Ascending aorta (tissue), 2 donors: Measurements from ENCODE around the gene CUTA. TPM values are rescaled to one million over a fixed set of nuclear protein-coding genes. Genes with fewer than 3 reads are reported as not detected.

ENCODE experiments used
- DNase-seq, 2 donors: peaks; one replicate each; pipeline ENCODE4 v3.0.0-alpha.2; 2019; ENCODE audit warnings: low spot score in 2 of 2
- H3K27ac ChIP-seq, 2 donors: fragments of 200-600 bp; sonication (generic); one replicate each; pipeline ENCODE4 v1.5.1; 2016 to 2017; ENCODE audit warnings: mild to moderate bottlenecking in 1 of 2
- H3K27me3 ChIP-seq: fragments of 200-600 bp; sonication (generic); one replicate; pipeline ENCODE4 v1.5.1; 2017
- H3K36me3 ChIP-seq, 2 donors: fragments of 200-600 bp; sonication (generic); one replicate each; pipeline ENCODE4 v1.5.1; 2016
- H3K4me1 ChIP-seq, 2 donors: fragments of 200-600 bp; sonication (generic); one replicate each; pipeline ENCODE4 v1.5.1; 2016 to 2017; ENCODE audit warnings: mild to moderate bottlenecking in 1 of 2
- H3K4me3 ChIP-seq, 2 donors: fragments of 200-600 bp; sonication (generic); one replicate each; pipeline ENCODE4 v1.5.1; 2016 to 2017; ENCODE audit warnings: mild to moderate bottlenecking in 1 of 2
- H3K9me3 ChIP-seq, 2 donors: fragments of 200-600 bp; sonication (generic); one replicate each; pipeline ENCODE4 v1.5.1; 2016
- intact Hi-C: fragments of 100-400 bp; cut with DNase I; formaldehyde crosslinking; loops from one replicate; pipeline ENCODE4 v1.15.1; 2023
- total RNA-seq: library from RNA; depleted of rRNA; stranded (reverse); fragments of >200 nt; gene quantifications from one replicate; pipeline ENCODE4 v1.1.0, GENCODE V29; 2016
- TF ChIP-seq, protein P1 (sequence below), 3 experiments: fragments of 200-600 bp in 2 of 3; fragments of 450-650 bp in 1 of 3; sonication (generic) in 2 of 3; IDR thresholded peaks; one replicate each; pipeline ENCODE4 v1.5.1; 2016 to 2019; ENCODE audit warnings: antibody characterized with exemption in 3 of 3, mild to moderate bottlenecking in 1 of 3, moderate library complexity in 1 of 3

The CUTA gene
- total RNA-seq, 1 donor from 2014 or later, result 77.2 TPM

DNA sequence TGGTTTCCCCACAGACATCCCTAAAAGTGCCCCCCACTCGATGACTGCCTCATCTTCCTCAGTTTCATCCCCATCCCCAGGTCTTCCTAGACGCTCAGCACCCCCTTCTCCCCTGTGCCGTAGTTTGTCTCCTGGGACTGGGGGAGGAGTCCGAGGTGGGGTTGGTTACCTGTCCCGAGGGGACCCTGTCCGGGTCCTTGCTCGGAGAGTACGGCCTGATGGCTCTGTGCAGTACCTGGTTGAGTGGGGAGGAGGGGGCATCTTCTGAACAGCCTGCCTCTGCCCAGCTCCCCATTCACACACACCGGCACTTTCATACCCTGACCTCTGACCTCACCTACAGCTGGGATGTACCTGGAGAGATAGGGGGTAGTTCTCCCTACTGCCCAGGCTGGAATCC, 2.1 kb downstream of the CUTA start:
- TF ChIP-seq, protein P1, sequence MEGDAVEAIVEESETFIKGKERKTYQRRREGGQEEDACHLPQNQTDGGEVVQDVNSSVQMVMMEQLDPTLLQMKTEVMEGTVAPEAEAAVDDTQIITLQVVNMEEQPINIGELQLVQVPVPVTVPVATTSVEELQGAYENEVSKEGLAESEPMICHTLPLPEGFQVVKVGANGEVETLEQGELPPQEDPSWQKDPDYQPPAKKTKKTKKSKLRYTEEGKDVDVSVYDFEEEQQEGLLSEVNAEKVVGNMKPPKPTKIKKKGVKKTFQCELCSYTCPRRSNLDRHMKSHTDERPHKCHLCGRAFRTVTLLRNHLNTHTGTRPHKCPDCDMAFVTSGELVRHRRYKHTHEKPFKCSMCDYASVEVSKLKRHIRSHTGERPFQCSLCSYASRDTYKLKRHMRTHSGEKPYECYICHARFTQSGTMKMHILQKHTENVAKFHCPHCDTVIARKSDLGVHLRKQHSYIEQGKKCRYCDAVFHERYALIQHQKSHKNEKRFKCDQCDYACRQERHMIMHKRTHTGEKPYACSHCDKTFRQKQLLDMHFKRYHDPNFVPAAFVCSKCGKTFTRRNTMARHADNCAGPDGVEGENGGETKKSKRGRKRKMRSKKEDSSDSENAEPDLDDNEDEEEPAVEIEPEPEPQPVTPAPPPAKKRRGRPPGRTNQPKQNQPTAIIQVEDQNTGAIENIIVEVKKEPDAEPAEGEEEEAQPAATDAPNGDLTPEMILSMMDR (IDR thresholded peaks at IDR 0.05), result no peak
- no peak for DNase-seq

DNA sequence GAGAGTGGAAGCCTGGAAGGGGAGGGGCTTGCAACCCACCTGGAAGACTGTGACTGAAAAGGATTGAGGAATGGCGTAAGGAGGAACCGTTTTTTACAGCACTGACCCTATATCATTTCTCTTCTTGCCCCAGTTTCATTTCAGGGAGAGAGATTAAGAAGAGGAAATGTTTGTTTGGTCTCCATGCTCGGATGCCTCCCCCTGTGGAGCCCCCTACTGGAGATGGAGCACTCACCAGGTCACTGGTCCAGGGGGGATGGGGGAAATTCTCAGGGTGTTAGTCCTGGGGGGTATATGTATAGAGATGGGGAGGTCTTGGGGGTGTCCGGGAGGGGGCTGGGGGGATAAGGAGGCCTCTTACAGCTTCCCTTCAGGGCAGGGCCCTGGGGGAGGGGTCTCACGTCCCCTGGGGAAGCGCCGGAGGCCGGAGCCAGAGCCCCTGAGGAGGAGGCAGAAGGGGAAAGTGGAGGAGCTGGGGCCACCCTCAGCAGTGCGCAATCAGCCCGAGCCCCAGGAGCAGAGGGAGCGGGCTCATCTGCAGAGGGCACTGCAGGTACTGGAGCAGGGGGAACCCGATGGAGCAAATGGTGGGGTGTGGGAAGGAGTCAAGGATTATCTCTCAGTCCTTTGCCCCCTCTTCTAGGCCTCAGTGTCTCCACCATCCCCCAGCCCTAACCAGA, 3.2 kb downstream of the CUTA start:
- TF ChIP-seq, protein P1 (IDR thresholded peaks at IDR 0.05), result peak in 1 of 3 experiments; percentile 18
- no peaks in the 10 kb centered on the region for H3K27me3 ChIP-seq
- peaks cover 23 to 38% of the 10 kb centered on the region in 2 donors for H3K4me1 ChIP-seq
- H3K36me3 ChIP-seq, result peaks cover 32 to 40% of the 10 kb centered on the region in 2 donors
- no peak for DNase-seq
- intact Hi-C loops, result loop anchor here (5.0 to 10.0 kb wide), 7 partner anchors 142 to 1870 kb away; partner anchors contain the start of genes AGPAT1, ATP6V1G2, DDX39B and NFKBIL1
- no peaks in the 10 kb centered on the region for H3K9me3 ChIP-seq
- peak overlapping the region in 1 of 2 donors; percentile 8 for H3K27ac ChIP-seq
- H3K4me3 ChIP-seq, result no peak overlapping the region

More for the DNA sequence above, 2.1 kb downstream of the CUTA start:
- H3K4me1 ChIP-seq, result peaks cover 23 to 38% of the 10 kb centered on the region in 2 donors
- H3K9me3 ChIP-seq, result no peaks in the 10 kb centered on the region
- peaks cover 32 to 40% of the 10 kb centered on the region in 2 donors for H3K36me3 ChIP-seq
- H3K27me3 ChIP-seq, result no peaks in the 10 kb centered on the region
- H3K4me3 ChIP-seq, result no peak overlapping the region
- peak overlapping the region in 1 of 2 donors; percentile 91 for H3K27ac ChIP-seq
- intact Hi-C loops, result loop anchor here (5.0 to 10.0 kb wide), 5 partner anchors 144 to 1871 kb away; partner anchors contain the start of genes AGPAT1, ATP6V1G2, DDX39B and NFKBIL1

DNA sequence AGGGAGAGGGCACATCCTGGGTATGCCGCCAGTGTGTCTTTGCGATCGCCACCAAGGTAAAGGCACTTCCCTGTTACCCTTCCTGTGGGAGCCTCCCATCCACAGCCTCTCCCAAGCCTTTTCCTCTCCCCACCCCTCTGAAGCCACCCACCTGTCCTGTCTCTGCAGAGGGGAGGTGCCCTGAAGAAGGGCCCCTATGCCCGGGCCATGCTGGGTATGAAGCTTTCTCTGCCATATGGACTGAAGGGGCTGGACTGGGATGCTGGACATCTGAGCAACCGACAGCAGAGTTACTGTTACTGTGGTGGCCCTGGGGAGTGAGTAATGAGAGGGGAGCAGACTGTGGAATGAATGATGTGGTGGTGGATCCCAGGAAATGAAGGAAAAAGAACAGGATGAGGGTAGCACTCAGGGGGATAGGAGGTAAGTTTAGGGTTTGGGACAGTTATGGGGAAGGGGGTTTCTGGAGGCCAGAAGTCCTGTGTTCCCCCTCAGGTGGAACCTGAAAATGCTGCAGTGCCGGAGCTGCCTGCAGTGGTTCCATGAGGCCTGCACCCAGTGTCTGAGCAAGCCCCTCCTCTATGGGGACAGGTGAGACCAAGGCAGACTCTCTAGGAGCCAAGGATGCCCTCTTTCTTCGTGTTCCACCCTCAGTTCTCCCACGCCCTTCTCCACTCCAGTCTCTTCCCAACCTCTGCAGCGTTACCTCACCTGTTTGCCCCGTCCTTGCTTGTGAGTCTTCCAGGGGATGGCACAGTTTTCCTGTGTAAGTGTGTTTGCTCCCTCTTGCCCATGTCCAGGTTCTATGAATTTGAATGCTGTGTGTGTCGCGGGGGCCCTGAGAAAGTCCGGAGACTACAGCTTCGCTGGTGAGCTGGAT, 4.4 kb downstream of the CUTA start:
- DNase-seq, result no peak
- Histone ChIP-seq H3K36me3 (peaks cover 32 to 40% of the 10 kb centered on the region in 2 donors), H3K27me3 (no peaks in the 10 kb centered on the region), H3K9me3 (no peaks in the 10 kb centered on the region), H3K4me1 (peaks cover 10 to 26% of the 10 kb centered on the region in 2 donors), H3K27ac (peak overlapping the region in 1 of 2 donors; percentile 99), H3K4me3 (peak overlapping the region in 1 of 2 donors; percentile 84)
- TF ChIP-seq, protein P1 (IDR thresholded peaks at IDR 0.05), result no peak
- intact Hi-C loops, result loop anchor here (5.0 to 10.0 kb wide), 5 partner anchors 161 to 1869 kb away; partner anchors contain the start of genes ATP6V1G2, DDX39B, NFKBIL1 and RING1

DNA sequence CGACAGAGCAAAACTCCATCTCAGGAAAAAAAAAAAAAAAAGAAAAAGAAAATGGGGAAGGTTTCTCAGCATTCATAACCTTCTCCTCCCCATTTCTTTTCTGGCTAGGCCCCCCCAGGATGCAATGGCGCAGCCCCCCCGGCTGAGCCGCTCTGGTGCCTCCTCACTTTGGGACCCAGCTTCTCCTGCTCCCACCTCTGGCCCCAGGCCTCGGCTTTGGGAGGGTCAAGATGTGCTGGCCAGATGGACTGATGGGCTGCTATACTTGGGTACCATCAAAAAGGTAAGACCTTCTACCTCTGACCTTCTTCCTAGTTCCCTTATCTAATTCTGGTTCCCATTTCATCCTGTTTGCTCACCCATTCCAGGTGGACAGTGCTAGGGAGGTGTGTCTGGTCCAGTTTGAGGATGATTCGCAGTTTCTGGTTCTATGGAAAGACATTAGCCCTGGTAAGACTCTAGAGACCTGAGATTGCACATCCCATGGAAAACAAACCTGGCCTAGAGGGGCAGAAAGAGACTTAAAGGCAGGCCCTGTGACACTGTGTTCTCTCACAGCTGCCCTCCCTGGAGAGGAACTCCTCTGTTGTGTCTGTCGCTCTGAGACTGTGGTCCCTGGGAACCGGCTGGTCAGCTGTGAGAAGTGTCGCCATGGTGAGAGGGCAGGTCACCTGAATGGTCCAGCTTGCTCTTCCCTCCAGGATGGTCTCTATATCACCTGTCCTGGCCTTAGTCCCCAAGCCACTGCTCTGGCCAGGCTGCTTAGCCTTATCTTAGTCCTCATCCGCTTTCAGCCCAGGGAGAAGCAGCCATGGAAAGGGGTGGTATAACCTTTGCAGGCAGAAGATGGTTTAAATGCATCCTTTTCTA, 5.5 kb downstream of the CUTA start:
- H3K27ac ChIP-seq, result peak overlapping the region; percentile 96 to 99
- no peaks in the 10 kb centered on the region for H3K9me3 ChIP-seq
- peaks cover 10 to 24% of the 10 kb centered on the region in 2 donors for H3K4me1 ChIP-seq
- peak overlapping the region; percentile 84 to 98 for H3K4me3 ChIP-seq
- no peaks in the 10 kb centered on the region for H3K27me3 ChIP-seq
- DNase-seq, result no peak
- intact Hi-C loops, result loop anchor here (5.0 to 10.0 kb wide), 5 partner anchors 162 to 1868 kb away; partner anchors contain the start of genes ATP6V1G2, DDX39B, NFKBIL1 and RING1
- TF ChIP-seq, protein P1 (IDR thresholded peaks at IDR 0.05), result no peak
- peaks cover 32 to 40% of the 10 kb centered on the region in 2 donors for H3K36me3 ChIP-seq
